Omental fat pad (tissue), 4 donors: Measurements from ENCODE around the gene MAP7. TPM values are rescaled to one million over a fixed set of nuclear protein-coding genes. Genes with fewer than 3 reads are reported as not detected.

ENCODE experiments used
- ATAC-seq: fragments of 150-250 bp; one replicate; pipeline ENCODE4 v1.9.1; 2016; ENCODE audit warnings: mild to moderate bottlenecking, moderate library complexity; ENCODE audit not compliant: low FRiP score
- DNase-seq: peaks from one replicate; pipeline ENCODE4 v3.0.0-alpha.2; 2019; ENCODE audit warnings: low spot score
- CTCF ChIP-seq, 3 donors: fragments of 450-650 bp; IDR thresholded peaks; one replicate each; pipeline ENCODE4 v1.5.1; 2016 to 2017; ENCODE audit warnings: antibody characterized with exemption in 3 of 3, mild to moderate bottlenecking in 3 of 3, moderate library complexity in 2 of 3
- total RNA-seq, 4 donors: library from RNA; depleted of rRNA; stranded (reverse); fragments of >200 nt; gene quantifications; one replicate each; pipeline ENCODE4 v1.1.0, GENCODE V29; 2016

The MAP7 gene
- total RNA-seq, 4 donors from 2014 or later = 2.2 to 5.3 (median 4.5) TPM

GRCh38 chr6:136323431-136324112 is 226.7 kb downstream of the MAP7 start:
- DNase-seq (no peak), ATAC-seq (no peak)
- no peak for TF ChIP-seq CTCF (IDR thresholded peaks at IDR 0.05)

GRCh38 chr6:136319732-136320131 is 230.5 kb downstream of the MAP7 start:
- TF ChIP-seq CTCF (IDR thresholded peaks at IDR 0.05) = no peak

GRCh38 chr6:136318676-136319075 is 231.5 kb downstream of the MAP7 start:
- no peak for DNase-seq
- no peak for ATAC-seq
- TF ChIP-seq CTCF (IDR thresholded peaks at IDR 0.05) = no peak

More at GRCh38 chr6:136319732-136320131, 230.5 kb downstream of the MAP7 start:
- ATAC-seq = no peak
- no peak for DNase-seq

- ATAC-seq (no peak), DNase-seq (no peak)
- TF ChIP-seq CTCF (IDR thresholded peaks at IDR 0.05) = no peak
These were observed 232.3 kb downstream of the MAP7 start for GRCh38 chr6:136317971-136318370.

GRCh38 chr6:136317021-136317694 is 233.1 kb downstream of the MAP7 start:
- ATAC-seq (peak; percentile 76), DNase-seq (no peak)
- no peak for TF ChIP-seq CTCF (IDR thresholded peaks at IDR 0.05)

- no peak for DNase-seq
- no peak for ATAC-seq
These were observed 234.6 kb downstream of the MAP7 start for GRCh38 chr6:136315594-136315993.

More at GRCh38 chr6:136315594-136315993, 234.6 kb downstream of the MAP7 start:
- no peak for TF ChIP-seq CTCF (IDR thresholded peaks at IDR 0.05)
